DOHH2 (cell line): ENCODE data around the gene DOCK9.

Experiments used
- EZH2phosphoT487 ChIP-seq: fragments of 200-600 bp; sonication (generic); IDR thresholded peaks from 2 replicates; pipeline ENCODE4 v1.6.1; 2017; ENCODE audit warnings: borderline replicate concordance, mild to moderate bottlenecking, antibody characterized with exemption, low read length, moderate library complexity, mixed read lengths
- TF ChIP-seq, protein P1 (sequence below): fragments of 200-600 bp; sonication (generic); IDR thresholded peaks from one replicate; pipeline ENCODE4 v1.5.1; 2014; ENCODE audit warnings: antibody characterized with exemption, mild to moderate bottlenecking, low read depth, low read length; ENCODE audit not compliant: poor library complexity, severe bottlenecking

GRCh38 chr13:98976338-98976737 lies 1.5 kb downstream of the DOCK9 start:
- TF ChIP-seq, protein P1, sequence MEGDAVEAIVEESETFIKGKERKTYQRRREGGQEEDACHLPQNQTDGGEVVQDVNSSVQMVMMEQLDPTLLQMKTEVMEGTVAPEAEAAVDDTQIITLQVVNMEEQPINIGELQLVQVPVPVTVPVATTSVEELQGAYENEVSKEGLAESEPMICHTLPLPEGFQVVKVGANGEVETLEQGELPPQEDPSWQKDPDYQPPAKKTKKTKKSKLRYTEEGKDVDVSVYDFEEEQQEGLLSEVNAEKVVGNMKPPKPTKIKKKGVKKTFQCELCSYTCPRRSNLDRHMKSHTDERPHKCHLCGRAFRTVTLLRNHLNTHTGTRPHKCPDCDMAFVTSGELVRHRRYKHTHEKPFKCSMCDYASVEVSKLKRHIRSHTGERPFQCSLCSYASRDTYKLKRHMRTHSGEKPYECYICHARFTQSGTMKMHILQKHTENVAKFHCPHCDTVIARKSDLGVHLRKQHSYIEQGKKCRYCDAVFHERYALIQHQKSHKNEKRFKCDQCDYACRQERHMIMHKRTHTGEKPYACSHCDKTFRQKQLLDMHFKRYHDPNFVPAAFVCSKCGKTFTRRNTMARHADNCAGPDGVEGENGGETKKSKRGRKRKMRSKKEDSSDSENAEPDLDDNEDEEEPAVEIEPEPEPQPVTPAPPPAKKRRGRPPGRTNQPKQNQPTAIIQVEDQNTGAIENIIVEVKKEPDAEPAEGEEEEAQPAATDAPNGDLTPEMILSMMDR: no peak
- TF ChIP-seq EZH2phosphoT487: no peak
